HCEC 1CT (cell line): ENCODE data around the gene UGT2B11.
"Not testable (repeated sequence)": the region's sequence is repeated elsewhere in the genome, so short reads cannot be mapped to it uniquely, and the experiment has no call there.

Experiments used
- DNase-seq: peaks from one replicate; pipeline ENCODE4 v3.0.0-alpha.2; 2017

The UGT2B11 gene

DNA sequence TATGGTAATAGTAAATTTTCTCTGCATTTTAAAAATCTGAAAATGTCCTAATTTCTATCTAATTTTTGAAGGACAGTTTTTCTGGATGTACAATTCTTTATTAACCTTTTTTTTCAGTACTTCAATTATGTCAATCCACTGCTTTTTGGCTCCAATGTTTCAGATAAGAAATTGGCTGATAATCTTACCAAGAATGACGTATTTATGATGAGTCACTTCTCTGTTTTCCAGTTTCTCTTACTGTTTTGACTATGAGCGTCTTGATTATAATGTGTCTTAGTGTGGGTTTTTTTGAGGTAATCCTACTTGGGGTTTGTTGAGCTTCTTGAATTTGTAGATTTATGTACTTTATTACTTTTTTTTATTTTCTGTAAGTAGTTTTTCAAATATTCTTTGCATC is 47.2 kb downstream of the UGT2B11 start:
- DNase-seq = no peak

DNA sequence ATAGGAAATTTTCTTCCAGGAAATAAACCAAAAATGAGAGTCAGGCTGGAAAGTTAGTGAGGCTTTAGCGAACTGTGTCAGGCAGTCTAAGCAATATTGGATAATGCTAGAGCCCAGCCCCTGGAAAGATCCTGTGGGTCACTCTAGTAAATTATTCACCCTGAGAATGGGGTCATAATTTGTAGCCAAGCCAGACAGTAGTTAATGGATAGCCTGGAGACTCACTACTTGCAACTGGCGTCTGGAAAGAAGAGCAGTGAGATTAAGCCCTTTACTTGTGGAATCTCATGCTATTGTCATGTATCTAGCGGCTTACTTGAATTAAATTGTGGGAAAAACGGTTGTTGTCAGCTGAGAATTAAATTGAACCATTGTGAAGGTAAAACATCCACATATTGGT is 48.2 kb downstream of the UGT2B11 start:
- not testable (repeated sequence) for DNase-seq

GRCh38 chr4:69165707-69166106 is 48.8 kb downstream of the UGT2B11 start:
- DNase-seq = not testable (repeated sequence)

DNA sequence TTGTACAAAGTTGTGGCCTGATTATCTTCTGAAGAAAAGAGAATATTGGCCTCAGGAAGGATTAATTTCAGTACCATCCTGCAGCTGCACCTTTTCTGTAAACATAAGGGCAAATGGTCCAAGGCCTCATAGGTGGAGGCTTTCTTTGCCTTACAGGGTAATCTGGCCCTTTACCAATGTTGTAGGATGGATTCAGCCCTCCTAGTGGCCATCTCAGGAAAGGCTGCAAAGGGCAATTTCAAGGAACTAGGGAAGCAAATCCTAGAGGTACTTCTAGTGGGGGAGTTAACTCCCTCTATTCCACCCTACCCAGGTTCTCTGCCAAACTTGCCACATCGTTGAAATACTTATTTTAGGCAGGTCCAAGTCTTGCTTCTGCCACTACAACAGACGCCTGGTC is 57.6 kb downstream of the UGT2B11 start:
- DNase-seq = no peak

DNA sequence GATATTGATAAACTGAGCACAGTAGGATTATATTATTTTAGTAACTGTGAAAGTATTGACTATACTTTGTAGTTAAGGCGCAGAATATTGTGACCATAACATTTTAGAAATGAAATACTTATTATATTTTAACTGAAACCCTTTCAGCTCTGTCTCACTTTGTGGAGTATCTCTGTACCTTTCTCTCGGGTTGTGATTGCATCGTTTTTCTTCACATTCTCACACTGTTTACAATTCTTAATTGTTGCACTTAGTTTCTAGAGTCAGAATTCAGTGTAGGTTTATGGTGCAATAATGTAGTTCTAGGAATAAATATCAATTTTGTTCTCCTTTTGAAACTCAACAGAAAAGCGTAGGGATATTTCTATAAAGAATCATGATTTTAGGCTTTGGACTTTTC is 60.5 kb downstream of the UGT2B11 start:
- DNase-seq = no peak
